Stimulated activated CD4-positive, alpha-beta T cell treated with anti-CD3 and anti-CD28 coated beads, Interleukin-12 subunit alpha, Interleukin-12 subunit beta, amount 100 ng/mL, for 24 hours (primary cell): ENCODE results near the gene PCDH1.

ENCODE experiments used
- DNase-seq, 2 experiments: peaks; one replicate each; pipeline ENCODE4 v3.0.0-alpha.2; 2020; ENCODE audit warnings: low read depth in 2 of 2

Gene PCDH1

DNA sequence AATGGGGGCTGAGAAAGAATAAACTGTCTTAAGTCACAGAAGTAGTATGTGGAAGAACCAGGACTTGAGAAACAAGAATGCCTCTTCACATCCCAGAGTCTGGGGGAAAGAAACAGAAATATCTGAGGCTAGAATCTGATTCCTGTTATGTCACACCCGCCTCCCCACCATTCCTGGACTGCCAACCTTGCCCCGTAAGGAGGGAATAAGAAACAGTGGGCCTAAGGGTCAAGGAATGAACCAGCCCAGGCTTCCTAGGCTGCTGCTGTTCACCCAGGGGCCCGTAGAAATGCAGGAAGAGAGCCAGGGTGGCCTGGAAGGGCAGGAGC lies 4.3 kb downstream of the PCDH1 start:
- no peak for DNase-seq

DNA sequence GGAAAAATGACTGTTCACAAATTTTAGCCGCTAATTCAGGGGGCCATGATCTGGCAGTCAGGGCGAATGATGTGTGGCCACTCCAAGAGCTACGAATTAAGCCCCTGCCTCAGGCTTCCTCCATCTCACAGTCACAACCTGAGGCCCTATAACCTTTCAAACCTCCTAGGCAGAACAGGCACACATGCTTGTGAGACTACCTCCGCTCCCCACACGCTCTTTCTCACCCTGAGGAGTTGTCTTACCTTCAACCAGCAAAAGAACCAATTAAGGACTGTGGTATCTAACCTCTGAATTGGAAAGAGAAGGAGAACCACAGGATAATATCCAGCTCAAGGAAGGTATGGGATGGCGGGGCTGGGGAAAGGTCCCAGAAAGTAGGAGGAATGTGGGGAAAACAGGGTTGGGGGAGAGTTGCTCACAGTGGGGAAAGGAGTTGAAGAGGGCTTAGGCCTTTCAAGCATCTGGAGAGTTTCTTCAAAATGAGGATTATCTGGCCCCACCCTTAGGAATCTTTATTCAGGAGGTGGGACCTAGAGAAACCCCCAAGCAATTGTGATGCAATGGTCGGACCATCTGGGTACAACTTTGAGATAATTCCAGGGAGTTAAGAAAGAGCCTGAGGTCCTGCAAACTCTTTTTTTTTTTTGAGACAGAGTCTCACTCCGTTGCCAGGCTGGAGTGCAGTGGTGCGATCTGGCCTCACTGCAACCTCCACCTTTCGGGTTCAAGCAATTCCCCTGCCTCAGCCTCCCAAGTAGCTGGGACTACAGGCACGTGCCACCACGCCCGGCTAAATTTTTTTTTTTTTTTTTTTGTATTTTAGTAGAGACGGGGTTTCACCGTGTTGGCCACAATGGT lies 5.5 kb downstream of the PCDH1 start:
- DNase-seq: no peak

DNA sequence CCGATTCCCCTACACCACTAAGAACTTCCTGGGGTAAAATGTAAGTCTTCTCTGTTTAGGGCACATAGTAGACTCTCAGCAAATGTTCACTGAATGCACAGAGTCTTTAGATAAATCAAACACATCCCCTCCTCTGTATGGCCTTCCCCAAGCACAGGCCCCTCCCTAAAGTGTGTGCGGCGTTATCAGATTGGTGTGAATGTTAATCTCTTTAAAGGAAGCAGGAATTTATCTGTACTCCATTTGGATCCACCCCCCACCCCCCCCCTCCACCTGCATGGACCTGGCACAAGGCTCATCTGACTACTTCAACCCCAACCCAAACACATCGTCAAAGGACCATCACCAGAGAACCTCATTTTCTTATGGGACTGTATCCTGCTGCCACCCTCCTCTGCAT lies 6.3 kb downstream of the PCDH1 start:
- DNase-seq: no peak

DNA sequence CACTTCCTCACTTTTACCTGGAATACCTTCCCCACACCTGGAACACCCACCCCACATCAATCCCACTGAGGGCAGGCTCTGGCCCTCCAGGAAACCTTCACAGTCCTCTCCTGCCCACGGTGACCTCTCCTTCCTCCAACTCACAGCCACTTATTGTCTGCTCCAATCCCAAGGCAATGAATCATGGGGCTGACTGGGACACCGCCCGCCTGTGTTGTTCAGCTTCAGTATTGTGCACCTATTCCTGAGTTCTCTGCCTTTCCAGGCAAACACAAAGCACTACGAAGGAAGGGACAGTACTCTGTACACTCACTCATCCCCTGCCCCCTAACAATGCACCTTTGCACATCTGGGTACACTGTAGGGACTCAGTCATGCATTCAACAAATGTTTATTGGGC lies 7.3 kb downstream of the PCDH1 start:
- DNase-seq: no peak

DNA sequence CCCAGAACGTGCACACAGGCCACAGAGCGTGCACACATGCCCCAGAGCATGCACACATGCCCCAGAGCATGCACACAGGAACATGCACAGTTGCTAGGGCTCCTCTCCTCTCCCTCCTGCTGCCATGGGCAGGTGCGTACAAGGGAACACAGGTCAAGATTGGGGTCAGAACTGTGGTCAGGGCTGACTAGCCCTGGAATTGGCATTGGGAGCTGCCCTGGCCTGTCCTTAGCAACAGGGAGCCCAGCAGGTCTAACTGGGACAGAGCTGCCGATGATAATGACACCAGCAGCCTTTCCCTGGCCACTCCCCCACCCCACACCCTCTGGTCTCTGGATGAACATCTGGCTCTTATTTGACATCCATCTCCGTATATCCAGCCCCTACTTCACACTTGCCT lies 8.0 kb downstream of the PCDH1 start:
- DNase-seq: no peak

DNA sequence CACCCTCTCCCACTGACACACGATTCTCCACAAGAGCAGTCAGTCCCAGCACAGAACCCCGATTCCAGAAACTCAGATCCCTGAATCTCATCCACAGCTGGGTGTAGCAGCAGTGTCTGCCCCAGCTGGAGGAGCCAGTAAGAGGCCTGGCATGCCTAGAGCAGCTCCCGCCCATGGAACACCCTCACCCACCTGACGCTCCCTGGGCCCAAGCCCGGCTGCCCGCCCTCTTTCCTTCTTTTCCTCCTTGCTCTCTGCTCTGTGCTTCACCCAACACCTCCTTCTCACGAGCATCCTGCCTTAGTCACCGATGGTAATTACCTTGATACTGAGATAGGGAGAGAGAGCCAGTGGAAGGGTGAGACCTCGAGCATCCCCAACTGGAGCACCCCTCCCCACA lies 8.7 kb downstream of the PCDH1 start:
- DNase-seq: no peak

DNA sequence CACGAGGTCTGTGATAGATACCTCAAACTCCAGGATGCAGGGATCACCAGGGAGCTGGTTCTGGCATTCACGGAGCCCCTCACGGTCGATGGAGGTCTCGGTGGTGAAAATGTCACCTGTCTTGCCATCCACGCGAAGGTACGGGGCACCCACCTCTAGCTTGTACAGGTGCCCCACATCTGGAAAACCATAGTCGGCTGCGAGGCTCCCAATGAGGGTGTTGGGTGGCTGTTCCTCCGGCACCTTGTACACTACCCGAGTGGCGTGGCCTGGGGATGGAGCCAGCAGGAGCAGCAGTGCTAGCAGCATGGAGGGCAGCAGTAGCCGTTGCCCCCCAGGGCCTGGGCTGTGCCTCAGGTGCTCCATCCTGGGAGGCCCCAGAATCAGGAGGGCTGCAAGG lies 9.2 kb downstream of the PCDH1 start:
- DNase-seq: no peak

DNA sequence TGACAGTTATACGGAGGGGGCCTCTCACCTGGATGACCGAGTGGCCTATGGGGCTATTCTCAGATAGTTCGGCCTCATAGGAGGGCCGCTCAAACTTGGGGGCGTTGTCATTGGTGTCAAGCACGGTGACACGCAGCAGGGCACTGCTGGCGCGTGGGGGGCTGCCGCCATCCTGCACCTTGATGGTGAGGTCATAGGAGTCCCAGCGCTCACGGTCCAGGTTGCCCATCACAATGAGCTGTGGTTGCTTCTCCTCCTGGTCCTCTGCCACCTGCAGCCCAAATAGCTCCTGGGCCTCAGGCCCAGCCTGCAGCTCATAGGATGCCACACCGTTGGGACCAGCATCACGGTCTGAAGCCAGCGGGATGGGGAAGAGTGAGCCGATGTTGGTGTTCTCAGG lies 9.7 kb downstream of the PCDH1 start:
- DNase-seq: no peak

DNA sequence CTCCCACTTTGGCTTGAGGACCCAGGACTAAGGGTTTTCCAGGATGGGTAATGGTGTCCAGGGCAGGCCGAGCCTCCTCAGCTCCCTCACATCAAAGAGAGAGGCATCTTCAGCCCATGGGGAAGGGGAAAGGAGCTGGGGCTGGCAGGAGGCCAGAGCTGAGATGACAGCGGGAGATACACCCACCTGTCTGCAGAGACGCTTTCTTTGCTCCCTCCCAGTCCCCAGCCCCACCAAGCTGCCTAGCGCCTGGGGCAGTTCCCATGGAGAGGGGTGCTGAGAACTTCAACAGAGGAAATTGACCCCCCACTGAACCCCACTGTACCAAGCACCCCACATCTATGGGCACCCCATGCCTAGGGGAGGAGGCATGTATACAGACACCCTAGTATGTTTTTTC lies 10.6 kb downstream of the PCDH1 start:
- DNase-seq: no peak

DNA sequence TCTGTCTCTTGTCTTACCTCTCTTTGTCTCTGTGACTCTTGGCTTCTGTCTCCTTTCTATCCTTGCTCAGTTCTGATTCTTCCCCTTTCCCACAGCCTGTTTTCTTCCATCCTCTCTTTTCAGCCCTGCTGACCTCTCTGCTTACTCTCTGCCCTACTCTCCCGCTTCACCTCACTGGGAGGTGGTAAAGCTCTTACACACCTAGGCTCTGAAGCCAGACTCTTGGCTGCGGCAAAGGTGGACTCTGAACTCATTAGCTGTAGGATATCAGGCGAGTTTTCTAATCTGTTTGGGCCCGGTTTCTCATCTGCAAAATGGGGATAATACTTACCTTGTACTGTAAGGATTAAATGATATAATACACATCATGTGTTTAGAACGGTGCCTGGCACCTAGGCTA lies 11.1 kb downstream of the PCDH1 start:
- DNase-seq: no peak

DNA sequence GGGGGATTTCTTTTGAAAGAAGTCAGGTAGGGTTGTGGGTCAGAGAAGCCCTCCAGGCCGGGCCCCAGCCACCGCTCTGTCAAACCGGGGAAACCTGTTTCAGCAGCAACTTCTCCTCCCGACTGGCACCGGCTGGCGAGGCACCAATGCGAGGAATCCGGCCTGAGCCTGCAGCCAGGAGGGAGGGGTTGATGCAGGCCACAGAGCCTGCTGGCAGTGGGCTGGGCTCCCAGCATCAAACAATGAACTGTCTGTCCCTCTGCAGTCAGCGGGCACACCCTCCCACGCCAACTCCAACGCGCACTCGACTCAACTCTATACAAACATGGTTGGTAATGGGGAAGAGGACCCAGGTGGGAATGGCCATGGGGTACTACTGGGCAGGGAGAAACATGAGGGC lies 12.1 kb downstream of the PCDH1 start:
- DNase-seq: no peak

DNA sequence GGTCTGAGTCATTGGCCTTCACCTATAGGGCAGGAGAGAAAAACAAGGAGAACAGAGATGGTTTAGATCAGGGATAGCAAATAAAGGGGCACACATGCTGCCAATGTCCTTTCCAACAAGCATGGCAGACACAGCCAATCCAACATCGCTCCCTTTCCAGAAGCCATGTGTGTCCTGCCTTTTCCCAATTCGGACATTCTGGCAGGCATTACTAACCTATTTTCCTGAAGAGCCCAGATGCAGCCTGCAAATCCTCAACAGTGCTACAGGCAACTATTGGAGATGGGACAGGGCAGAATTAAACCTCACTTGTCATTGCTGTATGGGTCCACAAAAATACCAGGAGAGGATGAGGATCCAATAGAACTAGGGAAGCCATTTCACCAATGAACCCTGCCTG lies 12.8 kb downstream of the PCDH1 start:
- no peak for DNase-seq

DNA sequence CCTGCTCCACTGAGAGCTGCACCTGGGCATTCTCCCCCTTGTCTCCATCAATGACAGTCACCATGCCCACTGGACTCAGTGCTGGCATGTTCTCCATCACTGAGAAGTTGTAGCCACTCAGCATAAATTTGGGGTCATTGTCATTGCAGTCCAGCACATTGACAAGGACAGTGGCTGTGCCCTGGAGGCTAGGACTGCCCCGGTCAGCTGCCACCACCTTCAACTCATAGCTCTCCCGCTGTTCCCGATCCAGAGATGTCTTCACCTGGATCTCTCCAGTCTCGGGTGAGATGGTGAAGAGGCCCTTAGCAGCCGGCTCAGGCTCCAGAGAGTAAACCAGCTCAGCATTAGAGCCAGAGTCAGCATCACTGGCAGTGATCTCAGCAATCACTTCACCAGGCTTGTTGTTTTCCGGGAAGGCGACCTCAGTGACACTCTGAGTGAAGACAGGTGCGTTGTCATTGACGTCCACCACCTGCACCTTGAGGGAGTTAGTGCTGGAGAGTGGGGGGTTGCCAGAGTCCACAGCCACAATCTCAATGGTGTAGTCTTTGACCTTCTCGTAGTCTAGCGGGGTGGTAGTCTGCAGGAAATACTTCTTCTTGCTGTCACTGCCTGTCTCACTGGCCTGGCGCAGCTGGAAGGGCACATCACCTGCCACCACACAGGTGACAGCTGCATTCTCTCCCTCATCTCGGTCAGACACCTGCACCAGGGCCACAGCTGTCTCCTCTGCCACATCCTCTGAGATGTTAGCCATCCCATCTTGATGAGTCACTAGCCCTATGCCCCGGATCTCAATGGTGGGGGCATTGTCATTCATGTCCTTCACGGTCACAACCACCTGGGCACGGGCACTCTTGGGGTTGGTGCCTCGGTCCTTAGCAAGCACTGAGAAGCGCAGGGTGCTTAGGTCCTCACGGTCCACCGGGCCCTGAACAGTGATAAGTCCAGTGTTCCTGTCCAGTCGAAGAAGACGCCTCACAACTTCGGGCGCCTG lies 13.5 kb downstream of the PCDH1 start:
- DNase-seq: no peak

DNA sequence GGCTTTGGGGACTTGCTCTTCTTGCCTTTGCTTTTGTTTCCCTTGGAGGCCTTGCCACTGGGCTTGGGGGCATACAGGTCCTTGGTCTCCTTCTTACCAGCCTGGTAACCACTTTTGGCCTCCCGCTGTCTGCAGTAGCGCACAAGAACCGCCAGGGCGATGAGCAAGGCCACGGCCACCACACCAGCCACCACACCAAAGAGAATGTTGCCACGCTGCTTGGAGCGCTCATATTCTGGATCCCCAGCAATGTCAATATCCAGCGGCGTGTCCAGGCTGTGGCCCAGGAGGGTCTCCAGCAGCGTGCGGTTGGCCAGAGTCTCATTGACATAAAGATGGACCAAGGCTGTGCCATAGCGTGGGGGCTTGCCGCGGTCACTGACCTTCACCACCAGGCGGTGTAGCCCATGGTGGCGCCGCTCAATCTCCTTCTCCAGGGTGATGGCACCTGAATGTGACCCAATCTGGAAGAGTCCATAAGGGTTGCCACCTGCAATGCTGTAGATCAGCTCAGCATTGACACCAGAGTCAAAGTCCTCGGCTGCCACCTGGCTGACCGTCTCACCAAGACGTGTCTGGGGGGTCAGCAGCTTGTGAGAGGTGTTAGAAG lies 14.5 kb downstream of the PCDH1 start:
- no peak for DNase-seq

DNA sequence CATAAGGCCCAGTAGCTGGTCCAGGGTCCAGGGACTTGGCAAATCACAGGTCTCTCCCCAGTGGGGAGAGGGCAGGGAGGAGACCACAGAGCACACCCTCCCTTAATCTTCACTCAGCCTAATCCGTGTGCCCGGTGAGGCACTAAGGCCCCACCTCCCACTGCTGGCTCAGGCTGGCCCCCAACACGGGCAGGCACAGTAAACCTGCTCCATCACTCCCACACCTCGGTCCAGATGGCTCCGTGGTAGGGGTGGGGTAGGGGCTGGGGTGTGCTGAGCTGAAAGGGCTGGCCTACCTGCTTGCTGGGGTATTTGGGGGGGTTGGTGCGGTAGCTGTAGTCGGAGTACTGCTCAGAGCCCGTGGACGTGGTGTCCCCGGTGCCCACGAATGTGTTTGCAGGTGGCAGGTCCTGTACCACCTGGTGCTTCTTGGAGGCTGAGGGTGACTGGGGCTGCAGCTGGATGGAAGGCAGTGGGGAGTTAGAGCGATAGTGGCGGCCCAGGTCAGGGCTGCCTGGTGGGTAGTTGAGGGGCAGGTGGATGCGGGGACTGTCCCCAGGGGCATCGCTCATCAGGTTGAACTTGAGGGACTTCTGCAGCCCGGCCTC lies 15.2 kb downstream of the PCDH1 start:
- DNase-seq: no peak

DNA sequence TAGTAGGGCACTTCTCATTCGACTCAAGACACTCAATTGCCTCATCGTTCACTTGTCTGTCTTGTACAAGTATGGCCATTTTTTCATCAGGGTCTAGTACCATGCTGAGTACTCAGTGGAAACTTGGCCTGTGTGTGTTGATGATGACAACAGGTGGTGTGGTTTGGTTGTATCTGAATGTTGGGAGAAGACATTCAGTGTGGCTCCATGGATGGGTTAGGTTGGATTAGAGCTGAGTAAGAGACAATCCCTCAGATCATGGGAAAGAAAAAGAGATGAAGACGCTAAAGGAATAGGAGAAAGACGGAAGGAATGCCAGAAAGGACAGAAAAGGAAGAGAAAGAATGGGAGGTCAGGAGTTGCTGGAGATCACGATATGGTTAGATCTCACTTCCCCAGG lies 17.0 kb downstream of the PCDH1 start:
- DNase-seq: no peak

DNA sequence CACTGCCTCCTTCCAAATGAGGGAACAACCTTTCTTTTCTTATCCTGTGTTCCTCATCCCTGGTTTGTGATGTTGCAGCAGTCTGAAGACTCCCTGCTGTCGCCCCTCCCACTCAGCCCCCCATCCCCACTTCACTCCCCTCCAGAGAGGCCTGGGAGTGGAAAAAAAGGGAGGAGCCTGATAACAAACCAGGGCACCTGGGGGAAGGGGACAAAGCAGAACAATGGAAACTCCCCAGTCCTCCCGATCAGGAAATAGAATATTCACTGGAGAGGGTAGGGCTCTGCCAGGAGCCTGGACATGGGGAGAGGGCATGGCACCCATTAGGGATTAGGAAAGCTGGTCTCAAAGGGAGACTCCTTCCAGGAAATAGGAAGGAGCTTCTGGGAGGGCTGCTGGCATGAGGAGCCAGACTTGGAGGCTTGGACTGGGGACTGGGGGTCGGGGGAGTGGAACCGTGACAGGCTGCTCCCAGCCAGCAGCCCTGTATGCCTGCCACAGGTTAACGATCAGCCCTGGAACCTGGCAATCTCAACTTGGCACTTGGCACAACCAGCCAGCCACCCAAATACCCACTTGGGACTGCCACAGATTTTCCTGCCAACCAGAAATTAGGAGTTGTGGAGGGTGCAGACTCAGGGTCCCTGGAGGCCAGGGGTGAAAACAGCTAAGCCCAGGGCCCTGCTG lies 20.0 kb downstream of the PCDH1 start:
- DNase-seq: no peak

DNA sequence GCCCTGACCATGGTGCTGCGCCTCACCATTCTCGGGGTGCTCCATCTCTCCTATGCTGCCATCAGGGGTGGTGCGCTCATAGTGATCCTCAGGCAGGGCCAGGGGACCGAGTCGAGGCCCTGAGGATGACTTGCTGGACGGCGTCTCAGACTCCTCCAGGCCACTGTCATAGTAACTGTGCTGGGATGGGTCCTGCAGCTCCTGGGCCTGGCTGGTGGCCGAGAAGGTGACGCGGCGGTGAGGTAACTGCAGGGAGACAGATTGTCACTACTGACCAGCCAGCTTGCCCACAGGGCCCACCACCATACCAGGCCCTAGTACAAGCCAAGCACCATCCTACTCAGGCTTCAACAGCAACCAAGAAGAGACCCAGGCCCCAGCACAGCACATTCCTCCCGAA lies 21.0 kb downstream of the PCDH1 start:
- no peak for DNase-seq

DNA sequence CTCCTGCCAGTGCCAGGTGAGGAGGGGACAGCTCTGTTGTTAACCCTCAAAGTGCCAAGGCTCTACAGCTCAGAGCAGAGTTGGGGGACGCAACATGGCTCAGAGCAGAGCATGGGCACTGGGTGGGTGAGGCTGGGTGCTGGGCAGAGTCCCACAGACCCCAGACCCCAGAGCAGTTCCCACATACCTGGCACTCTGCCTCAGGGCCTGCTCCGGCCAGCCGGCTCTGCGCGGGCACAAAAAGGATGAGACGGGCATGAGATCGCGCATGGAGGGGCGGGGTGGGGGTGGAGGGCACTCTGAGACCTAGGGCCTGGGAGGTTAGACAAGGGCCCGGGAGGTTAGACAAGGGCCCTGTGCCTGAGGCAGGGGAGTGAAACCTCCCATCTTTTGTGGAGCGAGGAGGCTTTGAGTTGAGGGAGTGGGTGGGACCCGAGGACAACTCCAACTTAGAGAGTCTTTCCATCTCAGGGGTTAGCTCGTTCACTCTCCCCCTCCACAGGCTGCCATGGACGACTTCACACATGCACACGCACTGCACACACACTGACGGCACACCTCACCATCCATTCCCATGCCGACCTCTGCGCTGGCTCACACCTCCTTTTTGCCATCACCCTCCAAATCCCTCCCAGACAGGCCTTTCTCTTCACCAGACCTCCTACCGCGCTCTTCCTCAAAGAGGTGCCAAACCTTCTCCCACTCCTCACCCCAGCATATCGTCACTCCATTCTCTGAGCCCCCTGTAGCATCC lies 22.0 kb downstream of the PCDH1 start:
- DNase-seq: no peak

DNA sequence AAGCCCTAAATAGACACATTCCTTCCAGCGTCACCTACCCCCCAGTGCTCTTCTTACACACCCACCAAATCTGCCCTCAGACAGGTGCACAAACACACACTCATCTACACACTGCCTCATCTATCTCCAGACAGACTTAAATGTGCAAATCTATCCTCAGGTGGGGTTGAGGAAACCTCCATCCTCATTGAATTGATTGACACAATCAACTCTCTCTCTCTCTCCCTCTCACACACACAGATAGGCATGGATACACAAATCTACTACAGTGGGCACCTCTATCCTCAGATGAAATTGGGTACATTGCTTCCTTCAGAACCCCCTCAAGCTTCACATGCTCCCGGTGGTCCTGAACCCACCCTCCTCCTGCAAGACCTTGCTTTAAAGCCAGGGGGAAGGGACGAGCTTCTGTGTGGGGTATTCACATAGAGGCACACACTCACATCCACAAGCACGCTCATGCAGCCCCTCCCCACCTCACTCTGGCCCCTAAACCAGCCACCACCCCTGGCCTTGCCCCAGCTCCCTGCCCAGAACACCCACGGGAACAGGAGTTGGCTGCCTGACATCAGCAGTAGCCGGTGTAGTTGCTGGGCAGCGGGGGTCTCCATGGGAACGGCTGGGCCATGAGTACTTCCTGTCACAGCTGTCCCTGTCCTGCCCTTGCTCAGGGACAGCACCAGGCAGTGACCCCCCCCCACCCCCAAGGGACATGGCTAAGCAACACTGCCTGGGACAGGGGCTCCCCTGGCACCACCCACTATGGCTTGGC lies 22.8 kb downstream of the PCDH1 start:
- DNase-seq: no peak
